Transverse colon (tissue), 4 donors: ENCODE results near the gene NPTN. TPM values are rescaled to one million over a fixed set of nuclear protein-coding genes. Genes with fewer than 3 reads are reported as not detected.

ENCODE experiments used
- DNase-seq: peaks from one replicate; pipeline ENCODE4 v3.0.0-alpha.2; 2019
- H3K27ac ChIP-seq, 4 donors: fragments of 200-600 bp; sonication (generic); 2 replicates each; pipeline ENCODE4 v1.5.1; 2016 to 2018; ENCODE audit warnings: inconsistent platforms in 4 of 4
- H3K27me3 ChIP-seq: fragments of 200-600 bp; sonication (generic); 2 replicates; pipeline ENCODE4 v1.5.1; 2017; ENCODE audit warnings: inconsistent platforms
- H3K36me3 ChIP-seq, 4 donors: fragments of 200-600 bp; sonication (generic); 2 replicates each; pipeline ENCODE4 v1.5.1; 2017 to 2019; ENCODE audit warnings: inconsistent platforms in 4 of 4
- H3K4me1 ChIP-seq, 4 donors: fragments of 200-600 bp; sonication (generic); 2 replicates each; pipeline ENCODE4 v1.5.1; 2017 to 2020; ENCODE audit warnings: inconsistent platforms in 4 of 4
- H3K4me3 ChIP-seq, 4 donors: fragments of 200-600 bp; sonication (generic); 1 replicate in 1 of 4; 2 replicates in 3 of 4; pipeline versions ENCODE4 v1.5.1 to v1.6.1; 2017 to 2019; ENCODE audit warnings: inconsistent platforms in 4 of 4
- H3K9me3 ChIP-seq, 2 donors: fragments of 200-600 bp; sonication (generic); 2 replicates each; pipeline ENCODE4 v1.5.1; 2017 to 2019; ENCODE audit warnings: inconsistent platforms in 2 of 2
- EP300 ChIP-seq: sonication (generic); formaldehyde crosslinking; IDR thresholded peaks from one replicate; pipeline ENCODE4 v1.6.1; 2017; ENCODE audit warnings: antibody characterized with exemption, low read depth
- POLR2A ChIP-seq: fragments of 450-650 bp; IDR thresholded peaks from one replicate; pipeline ENCODE4 v1.6.1; 2016; ENCODE audit warnings: antibody characterized with exemption, mild to moderate bottlenecking, moderate library complexity
- POLR2AphosphoS5 ChIP-seq, 3 donors: sonication (generic); formaldehyde crosslinking; IDR thresholded peaks; one replicate each; pipeline ENCODE4 v1.6.1; 2016; ENCODE audit warnings: antibody characterized with exemption in 3 of 3
- WGBS, 2 donors: methylation state at CpG; one replicate each; pipeline ENCODE4 v1.1.5; 2018; ENCODE audit warnings: low coverage in 1 of 2; 5-methylcytosine and 5-hydroxymethylcytosine counted together
- in situ Hi-C, 4 donors: fragments of 200-750 bp; cut with MboI; loops; one replicate each; pipeline versions ENCODE4 v1.15.0 to v1.15.1; 2017; ENCODE audit warnings: low sequenced_read_pairs in 3 of 4, low pct_ligation_motif_present in 1 of 4, low pct_unique_long_range_greater_than_20kb in 1 of 4
- intact Hi-C: fragments of 100-400 bp; cut with DNase I; formaldehyde crosslinking; loops from one replicate; pipeline ENCODE4 v1.15.1; 2023; ENCODE audit warnings: low total_unique reads
- total RNA-seq, 4 donors: library from RNA; depleted of rRNA; stranded (reverse); fragments of >200 nt; gene quantifications; one replicate each; pipeline ENCODE4 v1.1.0, GENCODE V29; 2016
- TF ChIP-seq, protein P1 (sequence below), 5 experiments: fragments of 200-600 bp in 3 of 5; fragments of 450-650 bp in 2 of 5; sonication (generic) in 3 of 5; IDR thresholded peaks; 1 replicate in 2 of 5; 2 replicates in 3 of 5; pipeline ENCODE4 v1.5.1; 2016 to 2017; ENCODE audit warnings: antibody characterized with exemption in 5 of 5, inconsistent platforms in 3 of 5, mild to moderate bottlenecking in 2 of 5, moderate library complexity in 1 of 5

Gene NPTN
- total RNA-seq, 4 donors from 2014 or later, result 77.8 to 187 (median 135) TPM

DNA sequence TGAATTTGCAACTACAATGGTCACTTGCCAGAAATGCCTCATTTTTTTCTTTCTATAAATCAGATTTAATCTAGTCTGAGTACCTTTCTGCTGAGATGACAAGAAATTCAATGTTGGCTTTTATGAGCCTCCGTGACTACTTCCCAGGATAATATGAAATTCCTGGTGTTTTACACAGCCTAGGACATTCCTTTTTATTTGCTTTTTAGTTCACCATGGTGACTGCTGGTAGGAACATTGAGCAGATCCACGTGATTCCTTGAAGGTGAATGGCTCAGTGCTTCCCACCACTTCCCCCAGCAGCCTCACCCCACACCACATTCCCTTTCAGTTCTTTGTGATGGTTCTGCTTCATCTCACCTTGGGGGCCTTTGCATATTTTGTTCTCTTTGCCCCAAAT lies 4.3 kb upstream of the NPTN start:
- Histone ChIP-seq H3K36me3 (no peaks in the 10 kb centered on the region), H3K4me1 (peaks cover 0 to 11% (median 8%) of the 10 kb centered on the region in 4 donors), H3K9me3 (no peaks in the 10 kb centered on the region), H3K27me3 (no peaks in the 10 kb centered on the region), H3K4me3 (no peak overlapping the region), H3K27ac (no peak overlapping the region)
- 37% methylated on average over 2 of the region's 2 CpGs; no CpG with 5 or more reads in 1 of the 2 donors for WGBS, 2 donors
- in situ Hi-C loops, result loop anchor here (5.0 to 10.0 kb wide), 5 partner anchors 57 to 83 kb away; no protein-coding TSS in a partner anchor
- TF ChIP-seq, protein P1, sequence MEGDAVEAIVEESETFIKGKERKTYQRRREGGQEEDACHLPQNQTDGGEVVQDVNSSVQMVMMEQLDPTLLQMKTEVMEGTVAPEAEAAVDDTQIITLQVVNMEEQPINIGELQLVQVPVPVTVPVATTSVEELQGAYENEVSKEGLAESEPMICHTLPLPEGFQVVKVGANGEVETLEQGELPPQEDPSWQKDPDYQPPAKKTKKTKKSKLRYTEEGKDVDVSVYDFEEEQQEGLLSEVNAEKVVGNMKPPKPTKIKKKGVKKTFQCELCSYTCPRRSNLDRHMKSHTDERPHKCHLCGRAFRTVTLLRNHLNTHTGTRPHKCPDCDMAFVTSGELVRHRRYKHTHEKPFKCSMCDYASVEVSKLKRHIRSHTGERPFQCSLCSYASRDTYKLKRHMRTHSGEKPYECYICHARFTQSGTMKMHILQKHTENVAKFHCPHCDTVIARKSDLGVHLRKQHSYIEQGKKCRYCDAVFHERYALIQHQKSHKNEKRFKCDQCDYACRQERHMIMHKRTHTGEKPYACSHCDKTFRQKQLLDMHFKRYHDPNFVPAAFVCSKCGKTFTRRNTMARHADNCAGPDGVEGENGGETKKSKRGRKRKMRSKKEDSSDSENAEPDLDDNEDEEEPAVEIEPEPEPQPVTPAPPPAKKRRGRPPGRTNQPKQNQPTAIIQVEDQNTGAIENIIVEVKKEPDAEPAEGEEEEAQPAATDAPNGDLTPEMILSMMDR (IDR thresholded peaks at IDR 0.05), result no peak
- TF ChIP-seq POLR2AphosphoS5 (IDR thresholded peaks at IDR 0.05) (no peak), POLR2A (no peak), EP300 (no peak)
- intact Hi-C loops, result loop anchor here (5.0 kb wide), 1 partner anchor 65 kb away; no protein-coding TSS in a partner anchor
- DNase-seq, result no peak

DNA sequence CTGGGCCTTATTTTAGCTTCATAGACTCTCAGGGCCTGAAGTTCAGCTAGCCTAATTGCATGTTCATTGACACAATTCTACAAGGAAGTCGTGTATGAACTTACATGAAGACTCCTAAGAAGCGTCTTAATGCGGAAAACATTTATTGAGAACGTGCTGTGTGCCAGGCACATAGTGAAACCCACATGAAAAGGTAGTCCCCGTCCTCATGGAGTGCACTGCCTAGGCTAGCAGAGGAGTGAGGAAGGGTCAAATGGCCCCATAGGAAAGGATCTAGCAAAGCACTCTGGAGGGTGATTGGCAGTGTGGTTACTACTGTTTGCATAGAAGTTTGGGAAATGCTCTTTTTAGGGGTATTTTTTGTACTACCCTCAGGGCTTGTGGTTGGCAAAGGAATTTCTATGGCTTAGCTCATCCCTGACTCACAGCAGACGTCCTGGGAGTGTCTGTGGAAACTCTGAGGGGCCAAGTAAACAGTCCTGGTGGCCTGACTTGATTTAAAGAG lies 854 bp upstream of the NPTN start:
- in situ Hi-C loops, result loop anchor here in 2 of 4 donors (10.0 kb wide), 3 partner anchors 61 to 79 kb away; no protein-coding TSS in a partner anchor
- no peak for DNase-seq
- Histone ChIP-seq H3K27ac (peak overlapping the region; percentile 97 to 99 (median 98)), H3K9me3 (no peaks in the 10 kb centered on the region), H3K4me3 (peak overlapping the region in 2 of 4 donors; percentile 94 to 99), H3K36me3 (no peaks in the 10 kb centered on the region), H3K4me1 (peaks cover 9 to 41% (median 39%) of the 10 kb centered on the region in 4 donors), H3K27me3 (no peaks in the 10 kb centered on the region)
- 54 to 70% methylated on average over 6 of the region's 6 CpGs for WGBS, 2 donors
- intact Hi-C loops, result no loop called here
- TF ChIP-seq, protein P1 (IDR thresholded peaks at IDR 0.05), result no peak
- TF ChIP-seq EP300, result no peak
- no peak for TF ChIP-seq POLR2A
- no peak for TF ChIP-seq POLR2AphosphoS5 (IDR thresholded peaks at IDR 0.05)

DNA sequence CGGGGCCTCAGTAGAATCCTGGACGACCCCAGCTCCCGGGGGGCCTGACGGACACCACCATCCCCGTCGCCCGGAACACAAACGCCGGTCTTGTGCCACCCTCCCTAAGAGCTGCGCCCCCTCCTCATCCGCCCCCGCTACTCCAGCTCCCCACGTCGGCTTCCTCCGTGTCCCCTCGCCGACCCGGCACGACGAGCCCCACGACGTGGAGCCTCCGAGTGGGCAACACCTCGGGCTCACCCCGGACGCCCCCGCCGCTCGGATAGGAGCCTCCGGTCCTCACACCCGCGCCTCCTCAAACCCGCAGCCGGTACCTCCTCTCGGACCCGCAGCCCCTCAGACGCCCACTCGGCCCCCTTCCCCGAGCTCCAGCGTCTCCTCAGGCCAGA lies 525 bp downstream of the NPTN start:
- Histone ChIP-seq H3K27ac (peak overlapping the region; percentile 97 to 99 (median 98)), H3K27me3 (no peaks in the 10 kb centered on the region), H3K9me3 (no peaks in the 10 kb centered on the region), H3K4me1 (peaks cover 13 to 55% (median 52%) of the 10 kb centered on the region in 4 donors), H3K4me3 (peak overlapping the region; percentile 79 to 99 (median 92)), H3K36me3 (no peaks in the 10 kb centered on the region)
- in situ Hi-C loops, result loop anchor here in 2 of 4 donors (10.0 kb wide), 3 partner anchors 62 to 78 kb away; no protein-coding TSS in a partner anchor
- 0% methylated on average over 39 of the region's 40 CpGs; no CpG with 5 or more reads in 1 of the 2 donors for WGBS, 2 donors
- TF ChIP-seq, protein P1 (IDR thresholded peaks at IDR 0.05), result no peak
- no peak for TF ChIP-seq POLR2A
- TF ChIP-seq EP300, result no peak
- no peak for TF ChIP-seq POLR2AphosphoS5 (IDR thresholded peaks at IDR 0.05)
- no peak for DNase-seq
- intact Hi-C loops, result loop anchor here (1.0 kb wide), 1 partner anchor 31 kb away; no protein-coding TSS in a partner anchor

- in situ Hi-C loops, result loop anchor here in 2 of 4 donors (10.0 kb wide), 3 partner anchors 63 to 77 kb away; no protein-coding TSS in a partner anchor
- intact Hi-C loops, result loop anchor here (1.0 kb wide), 1 partner anchor 31 kb away; no protein-coding TSS in a partner anchor
- peak; percentile 50 for DNase-seq
- Histone ChIP-seq H3K9me3 (no peaks in the 10 kb centered on the region), H3K27me3 (no peaks in the 10 kb centered on the region), H3K27ac (peak overlapping the region; percentile 97 to 99 (median 98)), H3K36me3 (no peaks in the 10 kb centered on the region), H3K4me1 (peaks cover 13 to 60% (median 57%) of the 10 kb centered on the region in 4 donors), H3K4me3 (peak overlapping the region; percentile 79 to 99 (median 92))
- TF ChIP-seq POLR2AphosphoS5 (IDR thresholded peaks at IDR 0.05) (peak; percentile 53 to 78 (median 75)), EP300 (no peak), POLR2A (peak; percentile 64)
- 2 to 5% methylated on average over 5 to 6 of the region's 6 CpGs for WGBS, 2 donors
Observed at GRCh38 chr15:73631915-73632669, 1.1 kb downstream of the NPTN start.
